CD1c-positive myeloid dendritic cell (primary cell): ENCODE data around the gene COA8.
A peak's percentile ranks its signal among the peaks of the same experiment; 100 is the strongest.

Source experiments
- DNase-seq: peaks from one replicate; pipeline ENCODE4 v3.0.0-alpha.2; 2016; ENCODE audit errors: extremely low spot score

Gene COA8

DNA sequence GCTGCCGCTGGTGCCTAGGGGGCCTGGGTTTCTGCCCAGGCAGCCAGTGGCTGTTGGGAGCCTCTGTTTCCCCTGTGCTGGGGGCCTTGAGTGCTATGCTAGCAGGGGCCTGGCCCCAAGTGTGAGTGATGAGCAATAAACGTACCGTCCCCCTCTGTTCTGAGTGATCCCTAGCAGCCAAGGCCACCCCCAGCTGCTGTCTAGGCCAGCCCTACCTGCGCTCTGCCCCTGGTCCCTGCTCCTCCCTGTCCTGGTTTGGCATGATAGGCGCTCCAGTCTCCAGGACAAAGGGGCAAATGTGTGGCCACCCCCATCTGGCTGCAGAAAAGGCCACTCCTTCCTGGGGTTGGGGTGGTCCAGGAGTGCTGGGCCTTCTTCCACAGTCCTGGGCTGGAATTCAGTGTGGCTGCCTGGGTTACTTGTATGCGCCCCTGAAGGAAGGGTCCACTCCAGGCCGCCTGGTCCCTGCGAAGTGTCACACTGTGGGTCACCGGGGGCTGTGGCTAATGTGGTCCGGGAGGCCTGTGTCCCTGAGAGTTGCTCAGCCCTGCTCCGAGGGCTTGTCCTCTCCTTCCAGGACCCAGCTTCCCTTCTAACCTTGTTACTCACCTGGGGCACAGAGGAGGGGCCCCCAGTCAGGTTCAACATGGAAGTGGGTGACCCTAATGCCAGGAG, 26.7 kb upstream of the COA8 start:
- DNase-seq = no peak

DNA sequence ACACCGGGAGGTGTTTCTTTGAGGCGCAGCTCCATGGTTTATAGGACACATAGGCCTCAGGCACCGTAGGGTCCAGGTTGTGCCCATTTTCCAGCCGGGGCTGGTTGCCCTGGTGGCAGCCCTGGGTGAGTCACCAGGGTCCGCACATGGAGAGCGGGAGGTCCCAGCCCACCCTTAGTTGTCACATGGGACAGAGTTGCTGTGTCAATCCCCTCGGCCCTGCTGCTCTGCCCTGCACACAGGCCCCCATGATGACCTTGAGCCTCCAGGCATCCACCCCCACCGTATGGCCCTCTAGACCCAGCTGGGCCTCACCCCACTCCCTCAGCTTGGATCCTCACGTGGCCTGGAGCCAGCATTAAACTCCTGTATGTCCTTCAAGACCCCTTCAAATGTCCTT, 26.1 kb upstream of the COA8 start:
- no peak for DNase-seq

DNA sequence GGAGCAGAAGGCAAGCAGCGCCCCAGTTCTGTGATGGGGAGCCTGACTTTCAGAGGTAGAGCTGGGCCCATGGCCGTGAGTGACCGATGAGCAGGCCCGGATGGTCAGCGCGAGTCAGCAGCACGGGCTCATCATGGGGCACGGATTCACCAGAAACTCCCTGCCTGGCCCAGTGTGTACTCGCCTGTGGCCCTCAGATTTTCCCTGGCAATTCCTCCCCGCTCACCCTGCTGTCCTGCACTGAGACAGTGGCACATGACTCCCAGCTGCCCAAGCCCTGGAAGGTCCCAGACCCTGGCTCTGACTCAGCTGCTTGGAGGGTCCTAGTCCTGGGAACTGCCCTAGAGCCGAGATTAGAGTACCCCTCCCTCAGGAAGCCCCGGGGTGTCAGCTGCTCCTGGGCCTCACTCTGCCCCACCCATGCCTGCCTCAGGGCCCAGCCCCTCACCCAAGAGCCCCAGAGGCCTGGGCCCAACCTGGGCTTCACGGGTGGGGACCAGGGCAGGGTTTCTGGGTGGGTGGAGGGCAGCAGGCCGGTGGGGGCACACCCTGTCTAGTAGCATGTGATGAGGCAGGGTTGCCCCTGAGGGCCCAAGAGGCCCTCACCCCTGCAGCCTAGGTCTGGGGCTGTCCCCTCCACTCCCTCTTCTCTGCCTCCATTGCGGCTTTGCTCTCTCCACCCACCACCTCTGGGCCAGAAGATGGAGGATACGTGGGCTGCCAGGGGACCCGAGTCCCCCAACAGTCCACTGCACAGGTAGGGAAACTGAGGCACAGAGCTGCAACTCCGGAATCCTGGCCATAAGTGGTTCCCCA, 25.4 kb upstream of the COA8 start:
- DNase-seq = no peak

DNA sequence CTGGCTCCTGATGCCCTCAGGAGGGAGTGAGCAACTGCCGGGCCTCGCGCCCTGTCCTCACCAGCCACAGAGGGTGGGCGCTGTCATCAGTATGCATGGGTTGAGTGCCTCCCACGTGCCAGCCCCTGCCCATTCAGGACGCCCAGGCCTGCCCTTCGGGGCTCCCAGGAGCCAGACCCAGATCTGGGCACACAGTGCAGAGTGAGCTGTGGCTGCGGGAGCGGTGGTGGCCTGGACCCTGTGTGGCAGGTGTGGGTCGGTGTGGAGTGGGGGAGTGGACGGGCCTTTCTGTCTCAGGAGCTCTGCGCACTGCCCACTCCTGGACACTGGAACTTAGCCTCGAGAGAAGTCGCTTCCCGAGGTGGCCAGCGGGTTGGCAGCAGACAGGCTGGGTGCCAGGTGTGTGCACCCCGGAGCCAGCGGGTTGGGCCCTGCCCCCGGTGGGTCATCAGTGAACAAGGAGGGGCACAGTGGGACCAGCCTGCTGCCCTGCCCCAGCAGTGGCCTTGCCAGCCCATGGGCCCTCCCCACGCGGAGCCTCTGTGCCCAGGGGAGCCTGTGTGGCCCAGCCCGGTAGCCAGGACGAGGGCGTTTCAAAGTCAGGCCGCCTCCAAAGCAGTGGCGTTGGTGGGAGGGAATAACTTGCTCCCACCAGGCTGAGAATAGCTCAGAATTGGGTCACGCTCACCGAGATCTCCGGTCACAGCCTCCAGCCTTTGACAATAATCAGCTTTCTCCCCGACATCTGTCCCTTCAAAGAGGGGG, 24.3 kb upstream of the COA8 start:
- DNase-seq = no peak

DNA sequence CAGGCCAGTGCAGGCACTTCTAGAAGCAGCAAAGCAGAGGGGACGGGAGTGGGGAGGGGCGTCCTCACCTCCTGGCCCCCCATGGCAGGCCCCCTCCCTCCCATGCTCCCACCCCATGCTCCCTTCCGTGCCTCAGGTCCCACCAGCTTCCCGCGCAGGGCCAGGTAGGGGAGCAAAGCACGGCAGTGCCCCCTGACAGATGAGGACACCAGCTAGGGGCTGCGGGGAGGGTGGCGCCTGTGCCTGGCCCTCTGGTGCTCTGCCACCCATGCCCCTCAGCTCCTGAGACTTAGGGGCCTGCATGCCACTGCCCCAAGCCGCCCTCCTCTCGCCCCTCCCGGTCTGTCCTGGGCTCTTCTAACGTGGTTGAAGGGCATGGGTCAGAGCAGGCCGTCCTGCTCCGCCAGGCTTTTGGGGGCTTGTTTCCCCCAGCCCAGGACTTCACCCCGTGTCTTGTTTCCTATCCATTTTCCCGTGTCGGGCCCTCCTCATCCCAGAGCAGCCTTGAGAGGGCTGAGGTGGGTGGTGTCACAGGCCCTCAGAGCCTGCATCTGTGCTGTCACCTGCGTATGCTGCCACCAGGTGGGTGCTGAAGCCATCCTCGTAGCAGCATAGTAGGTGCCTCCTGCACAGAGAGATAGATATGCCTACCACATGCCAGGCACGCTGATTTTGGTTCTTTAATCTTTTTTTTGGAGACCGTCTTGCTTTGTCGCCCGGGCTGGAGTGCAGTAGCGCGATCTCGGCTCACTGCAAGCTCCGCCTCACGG, 23.5 kb upstream of the COA8 start:
- no peak for DNase-seq

DNA sequence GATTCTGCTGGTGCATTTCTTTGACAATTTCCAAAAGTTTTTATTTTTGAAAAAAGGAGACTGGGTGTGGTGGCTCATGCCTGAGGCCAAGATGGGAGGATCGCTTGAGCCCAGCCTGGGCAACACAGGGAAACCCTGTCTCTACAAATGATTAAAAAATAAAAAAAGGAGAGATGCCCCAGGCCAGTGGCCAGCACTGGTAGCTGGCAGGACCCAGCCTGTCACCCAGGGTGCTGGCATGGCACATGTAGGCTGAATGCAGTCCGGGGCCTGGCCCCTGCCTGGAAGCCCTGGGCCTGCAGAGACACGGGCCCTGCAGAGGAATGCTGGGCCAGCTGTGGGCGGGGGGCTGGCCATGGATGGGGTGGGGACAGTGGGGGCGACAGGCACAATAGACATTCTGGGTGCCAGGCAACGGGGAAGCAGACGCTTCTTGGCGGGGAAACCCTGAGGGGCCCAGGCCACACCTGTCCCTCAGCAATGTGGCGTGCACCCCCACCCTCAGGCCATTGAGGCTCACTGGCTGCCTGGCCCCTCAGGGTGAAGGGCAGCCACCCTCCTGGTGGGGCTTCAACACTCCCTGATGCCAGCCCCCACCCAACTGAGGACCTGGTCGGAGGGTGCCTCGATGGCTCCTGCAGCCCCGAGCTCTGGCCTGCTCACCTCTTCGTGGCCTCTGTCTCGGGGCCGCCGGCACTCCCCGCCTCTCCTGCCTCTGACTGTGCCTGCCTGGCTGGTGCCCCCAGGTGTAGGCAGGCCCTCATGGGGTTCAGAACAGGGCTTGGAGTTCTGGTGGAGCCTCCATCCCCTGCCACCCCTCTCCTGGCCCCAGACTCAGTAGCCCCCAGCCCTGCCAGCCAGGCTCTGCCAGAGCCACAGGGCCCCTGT, 21.7 kb upstream of the COA8 start:
- no peak for DNase-seq

DNA sequence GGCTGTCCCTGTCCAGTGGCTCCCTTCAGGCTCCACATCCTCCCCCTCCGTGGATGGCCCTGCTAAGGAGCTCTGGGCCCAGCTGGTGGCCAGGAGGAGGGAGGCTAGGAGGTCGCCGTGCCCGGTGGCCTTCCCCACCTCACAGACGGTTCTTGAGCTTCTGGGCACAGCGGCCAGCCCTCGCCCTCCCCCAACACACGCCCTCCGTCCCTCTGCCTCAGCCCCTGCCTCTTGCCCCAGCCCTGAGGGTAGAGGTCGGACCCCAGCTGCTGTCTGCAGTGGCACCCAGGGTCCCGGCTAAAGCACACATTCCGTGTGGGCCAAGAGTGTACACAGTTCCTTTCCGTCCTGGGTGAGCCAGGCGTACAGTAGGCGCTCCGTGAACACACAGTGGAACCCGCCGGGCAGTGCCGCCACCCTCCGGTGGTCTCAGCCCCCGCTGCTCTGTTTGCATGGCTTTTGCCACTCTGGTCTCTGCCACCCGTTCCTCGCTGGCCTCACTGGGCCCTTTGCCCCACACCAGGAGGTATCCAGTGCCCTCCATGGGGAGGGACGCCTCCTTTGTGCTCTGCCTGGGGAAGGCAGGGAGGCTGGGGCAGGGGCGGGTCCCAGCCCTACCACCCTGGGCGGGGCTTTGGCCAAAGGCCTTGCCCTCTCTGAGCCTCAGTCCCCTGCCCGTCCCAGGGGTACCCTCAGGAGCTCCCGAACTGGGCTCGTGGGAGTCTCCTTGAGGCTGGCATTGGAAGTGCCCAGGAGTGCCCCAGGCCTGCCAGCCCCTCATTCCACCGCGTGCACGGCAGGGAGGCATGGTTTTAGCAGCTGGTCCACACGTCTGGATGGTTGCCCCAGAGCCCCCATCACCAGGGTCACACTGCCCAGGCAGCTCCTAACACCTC, 20.8 kb upstream of the COA8 start:
- no peak for DNase-seq

DNA sequence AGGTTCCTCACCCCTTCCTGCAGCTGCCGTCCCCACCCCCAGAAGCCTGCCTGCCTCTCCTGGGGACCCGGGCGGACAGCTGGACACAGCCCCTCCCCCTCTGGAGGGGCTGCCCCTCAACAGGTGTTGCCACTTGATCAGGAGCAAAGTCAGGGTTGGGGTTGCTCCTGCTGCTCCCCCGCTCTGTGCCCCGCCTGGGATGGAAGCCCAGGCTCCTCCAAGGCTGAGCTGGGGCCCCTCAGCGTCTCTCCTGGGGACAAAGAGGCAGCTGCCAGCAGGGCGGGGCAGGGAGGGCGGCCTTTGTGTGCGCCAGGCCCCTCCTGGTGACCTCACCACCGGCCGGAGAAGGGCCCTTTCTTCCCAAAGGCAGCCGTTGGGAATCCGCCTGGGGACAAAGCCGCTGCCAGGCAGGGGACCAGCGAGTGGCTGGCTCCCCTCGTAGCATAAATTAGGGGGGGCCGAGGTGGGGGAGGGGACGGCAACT, 20.1 kb upstream of the COA8 start:
- DNase-seq = no peak

DNA sequence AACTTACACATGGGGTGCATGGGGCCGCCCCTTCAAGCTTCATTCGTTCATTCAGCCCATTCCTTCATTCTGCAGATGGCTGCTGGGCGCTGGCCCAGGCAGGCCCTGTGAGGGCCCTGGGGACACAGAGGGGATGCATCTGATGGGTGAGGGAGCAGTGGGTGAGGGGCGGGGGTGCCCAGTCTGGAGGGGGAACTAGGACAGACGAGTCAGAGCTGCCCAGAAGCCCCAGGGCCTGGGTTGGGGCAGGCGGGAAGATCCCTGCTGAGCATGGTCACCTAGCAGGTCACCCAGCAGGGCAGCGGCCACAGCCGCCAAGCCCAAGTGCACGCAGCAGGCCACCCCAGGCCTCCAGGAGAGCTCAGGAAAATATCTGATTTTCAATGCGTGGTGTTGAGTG, 19.6 kb upstream of the COA8 start:
- no peak for DNase-seq

DNA sequence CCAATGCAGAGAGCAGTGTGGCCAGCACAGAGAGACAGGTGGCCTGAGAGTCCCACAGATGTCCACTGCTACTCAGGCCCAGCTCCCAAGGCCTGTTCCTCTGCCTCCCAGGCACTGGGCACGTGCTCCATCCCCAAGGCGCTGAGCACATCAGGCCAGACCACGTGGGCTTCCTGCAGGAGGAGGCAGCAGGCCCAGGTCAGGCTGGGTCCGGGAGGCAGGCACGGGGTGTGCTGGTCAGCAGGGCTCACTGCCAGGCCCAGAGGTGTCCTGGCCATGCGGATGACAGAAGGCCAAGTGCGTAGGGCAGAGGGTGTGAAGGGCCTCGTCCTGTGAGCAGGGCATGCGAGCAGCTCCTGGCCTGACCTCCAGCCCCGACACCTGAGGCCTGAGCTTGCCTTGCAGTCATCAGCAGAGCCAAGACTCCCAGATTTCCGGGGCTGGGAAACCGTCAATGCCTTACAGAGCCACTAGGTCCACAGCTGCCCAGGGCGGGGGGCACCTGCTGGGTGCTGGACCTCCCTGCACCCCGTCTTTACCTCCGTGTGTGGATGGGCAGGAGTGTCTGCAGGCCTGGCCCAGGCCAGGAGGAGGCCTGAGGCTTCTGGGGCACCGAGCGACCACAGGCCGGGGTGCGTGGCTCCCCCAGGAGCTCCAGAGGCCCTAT, 18.9 kb upstream of the COA8 start:
- no peak for DNase-seq

DNA sequence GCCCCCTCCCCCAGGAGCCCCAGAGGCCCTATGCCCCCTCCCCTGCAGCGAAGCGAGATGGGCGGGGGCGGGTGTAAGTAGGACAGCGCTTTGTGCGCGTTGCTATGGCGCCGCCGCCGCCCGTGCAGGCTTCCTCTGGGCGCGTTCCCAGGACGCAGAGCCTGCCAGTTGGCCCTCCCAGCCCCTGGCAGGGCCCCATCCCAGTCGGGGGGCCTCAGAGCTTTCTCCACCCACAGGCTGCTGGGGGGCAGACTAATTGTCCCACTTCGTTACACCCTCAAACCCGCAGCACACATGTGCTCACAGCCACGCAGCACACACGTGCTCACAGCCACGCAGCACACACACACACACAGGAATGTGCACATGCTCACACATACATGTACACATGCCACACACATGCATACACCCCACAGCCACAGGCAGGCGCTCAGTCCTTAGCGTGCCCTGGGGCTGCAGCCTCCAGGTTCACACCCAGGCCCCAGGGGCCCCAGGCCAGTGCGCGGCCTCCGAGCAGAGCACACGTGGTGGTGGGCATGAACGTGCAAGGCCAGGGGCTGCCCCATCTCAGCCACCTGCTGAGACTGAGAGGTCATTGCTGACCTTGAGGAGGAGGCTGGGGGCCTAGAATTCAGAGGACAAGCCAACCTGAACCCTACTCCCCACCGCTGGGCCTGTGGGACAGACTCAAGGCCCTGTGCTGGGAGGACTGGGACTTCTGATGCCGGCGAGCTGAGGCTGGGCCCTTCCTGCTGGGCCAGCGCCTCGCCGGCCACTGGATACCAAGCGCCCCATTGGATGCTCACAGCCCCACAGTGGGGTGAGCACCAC, 18.2 kb upstream of the COA8 start:
- no peak for DNase-seq

DNA sequence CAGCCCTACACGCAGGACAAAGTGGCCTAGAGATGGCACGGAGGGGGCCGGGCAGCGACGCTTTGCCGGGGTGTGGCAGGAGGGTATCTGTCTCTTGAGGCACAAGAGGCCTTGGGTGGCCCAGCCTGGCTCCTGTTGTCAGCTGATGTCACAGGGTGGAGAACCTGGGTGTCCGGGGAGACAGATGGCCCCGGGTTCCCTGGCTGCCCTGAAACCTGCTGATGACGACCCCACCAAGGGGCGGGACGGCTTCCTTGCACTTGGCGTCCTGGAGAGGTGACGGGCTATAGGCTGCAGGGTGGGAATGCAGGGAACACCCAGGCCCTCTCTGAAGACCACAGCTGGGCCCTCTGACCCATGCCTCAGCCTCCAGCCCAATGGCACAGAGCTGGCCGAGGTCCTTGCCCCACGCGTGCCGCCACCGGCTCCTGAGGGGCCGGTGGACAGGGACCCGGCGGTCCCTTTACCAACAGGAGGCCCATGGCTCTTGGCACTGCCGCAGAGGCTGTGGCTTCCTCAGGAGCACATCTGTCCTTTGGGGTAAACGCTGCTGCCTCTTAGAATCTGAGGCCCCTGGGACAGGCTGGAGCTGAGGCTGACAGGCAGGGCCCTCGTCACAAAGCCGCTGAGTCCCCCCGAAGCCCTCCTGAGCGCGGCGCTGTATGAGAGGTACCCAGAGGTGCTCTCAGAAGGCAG, 17.4 kb upstream of the COA8 start:
- DNase-seq = no peak

DNA sequence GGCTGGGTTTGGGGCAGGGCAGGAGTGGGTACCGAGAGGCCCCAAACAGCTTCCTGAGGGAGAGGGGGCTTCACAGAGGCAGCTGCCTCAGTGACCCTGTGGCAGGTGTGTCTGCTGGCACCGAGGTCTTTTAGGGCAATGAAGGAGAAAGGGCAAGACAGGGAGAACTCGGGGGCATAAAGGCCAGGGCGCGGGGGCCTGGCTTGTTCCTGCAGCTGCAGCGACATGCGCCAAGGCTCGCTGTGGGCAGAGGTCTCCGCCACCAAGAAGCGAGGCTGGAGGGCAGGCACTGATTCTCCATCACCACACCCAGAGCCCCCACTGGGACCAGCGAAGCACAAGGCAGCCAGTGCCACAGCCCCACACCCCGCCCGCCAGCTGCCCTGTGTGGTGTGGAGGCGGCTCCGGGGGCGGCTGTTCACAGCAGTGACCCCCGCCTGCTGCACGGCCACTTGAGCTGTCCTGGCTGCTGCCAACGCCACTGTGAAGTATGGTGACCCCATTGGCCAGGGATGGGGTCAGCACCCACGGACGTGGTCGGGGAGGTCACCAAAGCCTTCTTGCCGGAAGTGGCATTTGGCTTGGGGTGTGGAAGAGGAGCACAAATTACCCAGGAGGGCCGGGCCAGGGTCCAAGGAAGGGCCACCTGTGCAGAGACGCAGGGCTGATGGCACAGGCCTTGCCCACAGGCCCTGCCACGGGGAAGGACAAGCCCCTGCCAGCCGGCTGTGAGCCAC, 16.7 kb upstream of the COA8 start:
- no peak for DNase-seq

DNA sequence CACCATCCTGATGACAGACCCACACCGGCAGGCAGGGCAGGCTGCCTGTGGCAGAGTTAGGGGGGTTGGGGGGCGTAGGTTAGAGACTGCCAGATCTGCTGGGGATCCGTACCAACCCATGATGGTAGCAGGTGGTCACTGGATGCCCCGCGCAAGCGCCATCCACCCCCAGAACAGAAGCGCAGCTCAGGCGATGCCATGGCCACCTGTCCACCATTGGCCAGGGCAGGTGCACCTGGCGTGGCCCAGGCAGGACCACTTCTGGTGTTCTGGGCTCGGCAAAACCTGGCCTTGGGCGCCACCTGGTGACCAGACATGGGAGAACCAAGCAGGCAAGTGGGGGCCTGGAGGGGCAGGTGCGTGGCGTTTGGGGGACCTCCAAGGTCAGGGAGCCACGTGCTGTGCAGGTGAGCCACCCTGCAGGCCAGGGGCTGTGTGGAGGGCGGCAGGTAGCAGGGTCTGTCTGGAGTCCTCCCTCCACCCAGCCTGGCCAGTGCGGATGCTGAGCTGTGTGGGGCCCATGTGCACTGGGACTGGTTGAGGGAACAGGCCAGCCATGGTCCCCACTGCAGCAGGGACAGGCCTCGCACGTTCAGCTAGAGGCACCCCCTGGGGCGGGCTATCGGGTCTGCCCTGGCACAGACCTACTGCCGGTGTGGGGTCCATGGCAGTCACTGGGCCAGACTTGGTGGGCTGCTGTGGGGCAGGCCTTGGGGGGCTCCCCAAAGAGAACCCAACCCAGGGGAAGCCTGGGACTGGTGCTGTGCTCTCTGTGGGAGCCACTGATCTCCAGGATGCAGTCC, 15.9 kb upstream of the COA8 start:
- DNase-seq = peak; percentile 72

DNA sequence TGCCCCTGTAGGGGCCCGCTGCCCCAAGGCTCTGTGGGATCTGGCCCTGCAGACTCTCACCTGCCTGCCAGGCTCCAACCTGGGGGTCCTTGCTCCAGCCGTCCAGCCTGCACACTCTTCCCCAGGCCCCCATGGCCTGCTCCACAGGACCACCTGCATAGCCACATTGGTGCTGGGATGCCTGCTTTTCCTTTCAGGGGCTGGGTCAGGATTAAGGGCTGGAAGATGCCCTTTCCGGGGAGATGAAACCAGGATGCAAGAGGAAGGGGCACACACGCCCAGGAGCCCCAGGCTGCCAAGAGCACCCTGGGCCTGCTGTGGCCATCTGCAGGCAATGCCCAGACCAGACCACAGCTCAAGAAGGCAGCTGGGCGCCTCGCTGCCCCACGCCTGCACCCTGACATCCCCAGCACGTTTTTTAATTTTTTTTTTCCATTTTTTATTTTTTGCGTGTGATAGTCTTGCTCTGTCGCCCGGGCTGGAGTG, 15.3 kb upstream of the COA8 start:
- DNase-seq = no peak

DNA sequence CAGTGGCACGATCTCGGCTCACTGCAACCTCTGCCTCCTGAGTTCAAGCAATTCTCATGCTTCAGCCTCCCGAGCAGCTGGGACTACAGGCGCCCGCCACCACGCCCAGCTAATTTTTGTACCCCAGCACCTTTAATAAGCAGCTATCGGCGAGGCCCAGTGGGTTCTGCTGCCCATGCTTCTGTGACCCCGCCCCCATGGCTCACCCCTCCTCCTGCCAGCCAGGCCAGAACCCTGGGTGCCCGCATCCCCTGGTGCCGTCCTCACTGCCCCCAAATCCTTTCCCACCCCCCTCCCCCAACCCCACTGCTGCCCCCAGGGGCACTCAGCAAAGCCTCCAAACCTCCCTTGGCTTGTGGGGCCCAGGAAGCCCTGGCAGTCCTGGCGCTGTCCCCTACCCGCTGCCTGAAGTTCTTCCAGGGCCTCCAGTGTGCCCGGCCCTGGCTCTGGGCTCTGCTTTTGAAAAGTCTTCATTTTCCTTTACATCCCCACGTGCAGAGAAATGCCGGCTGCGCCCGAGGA, 14.8 kb upstream of the COA8 start:
- no peak for DNase-seq
